HG03159 (cell line): ENCODE measurements around the gene PGBD5.
A peak's percentile ranks its signal among the peaks of the same experiment; 100 is the strongest.
"Not testable (repeated sequence)": the region's sequence is repeated elsewhere in the genome, so short reads cannot be mapped to it uniquely, and the experiment has no call there.

Source experiments
- ATAC-seq: cut with Tn5 transposase; IDR thresholded peaks from one replicate; pipeline ENCODE4 v1.9.1; 2021; ENCODE audit warnings: mild to moderate bottlenecking, moderate library complexity; ENCODE audit not compliant: unreplicated experiment

Gene PGBD5

DNA sequence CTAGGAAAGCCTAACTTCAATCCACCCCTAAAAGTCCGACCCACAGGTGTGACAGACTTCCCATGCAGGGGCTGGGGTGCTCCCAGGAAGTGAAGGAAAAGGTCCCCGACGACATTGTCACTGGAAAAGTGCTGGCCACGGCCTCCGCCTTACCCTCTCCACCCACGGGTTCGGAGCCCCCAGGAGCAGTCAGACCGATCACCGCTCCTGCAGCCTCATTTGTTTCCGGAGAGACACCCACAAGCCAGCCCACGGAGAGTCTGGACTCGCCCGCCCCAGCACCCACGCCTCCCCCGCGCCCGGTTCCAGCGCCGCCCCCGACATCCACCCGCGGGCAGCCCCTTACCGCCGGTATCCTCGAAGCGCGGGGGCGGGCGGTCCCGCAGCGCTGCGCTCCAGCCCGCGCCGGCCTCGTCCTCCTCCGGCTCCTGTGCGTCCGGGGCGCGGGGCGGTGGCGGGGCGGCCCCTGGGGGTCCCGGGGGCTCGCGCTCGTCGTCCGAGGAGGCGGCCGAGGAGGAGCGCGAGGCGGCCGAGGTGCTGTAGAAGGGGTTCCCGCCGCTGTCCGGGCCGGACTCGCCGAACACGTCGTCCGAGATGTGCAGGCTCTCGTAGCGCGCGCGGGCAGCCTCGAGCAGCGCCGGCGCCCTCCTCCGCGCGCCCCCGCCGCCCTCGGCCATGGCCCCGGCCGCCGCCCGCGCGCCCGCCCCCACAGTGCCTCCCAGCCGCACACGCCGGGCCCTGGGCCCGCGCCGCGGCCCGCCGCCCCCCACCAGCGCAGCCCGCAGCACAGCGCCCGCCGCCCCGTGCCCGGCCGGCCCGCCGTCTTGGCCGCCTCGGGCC lies 660 bp downstream of the PGBD5 start:
- ATAC-seq: peak; percentile 9

DNA sequence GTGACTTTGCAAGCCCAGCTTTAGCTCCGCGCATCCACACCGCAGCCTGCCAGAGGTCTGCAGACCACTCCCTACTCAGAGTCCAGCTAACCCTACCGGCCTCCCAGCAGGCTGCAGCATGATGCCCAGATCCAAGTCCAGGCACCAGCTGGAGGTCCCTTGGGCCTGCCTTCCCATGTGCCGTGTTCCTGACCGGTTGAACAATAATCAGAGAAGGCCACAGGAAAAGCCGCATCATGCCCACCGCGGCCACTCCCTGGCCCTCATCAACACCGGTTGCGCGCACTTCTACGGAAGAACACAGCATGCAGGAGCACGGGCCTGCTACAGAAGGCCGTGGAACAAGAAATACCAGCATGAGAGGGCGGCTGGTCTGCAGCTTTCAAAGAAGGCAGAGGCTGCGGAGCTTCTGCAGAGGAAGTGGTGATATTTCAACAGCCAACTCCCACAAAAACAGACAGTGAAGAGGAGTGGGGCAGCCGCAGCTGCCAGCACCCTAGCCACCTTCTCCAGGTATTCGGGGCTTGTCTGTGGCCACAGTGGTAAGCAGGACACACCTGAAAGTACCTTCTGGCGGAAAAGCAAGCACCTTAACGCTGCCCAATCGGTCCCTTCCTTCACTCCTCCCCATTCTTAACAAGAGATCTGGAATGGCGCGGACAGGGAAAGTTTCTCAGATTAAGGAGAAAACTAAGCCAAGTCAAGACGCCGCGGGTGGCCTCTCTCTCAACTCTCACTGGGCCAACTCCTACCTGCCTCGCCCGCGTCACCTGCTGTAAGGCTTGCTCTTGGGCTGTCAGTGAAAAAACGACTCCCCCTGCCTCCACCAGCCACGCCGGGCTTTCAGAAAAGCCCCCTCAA lies 1.5 kb downstream of the PGBD5 start:
- ATAC-seq: no peak

DNA sequence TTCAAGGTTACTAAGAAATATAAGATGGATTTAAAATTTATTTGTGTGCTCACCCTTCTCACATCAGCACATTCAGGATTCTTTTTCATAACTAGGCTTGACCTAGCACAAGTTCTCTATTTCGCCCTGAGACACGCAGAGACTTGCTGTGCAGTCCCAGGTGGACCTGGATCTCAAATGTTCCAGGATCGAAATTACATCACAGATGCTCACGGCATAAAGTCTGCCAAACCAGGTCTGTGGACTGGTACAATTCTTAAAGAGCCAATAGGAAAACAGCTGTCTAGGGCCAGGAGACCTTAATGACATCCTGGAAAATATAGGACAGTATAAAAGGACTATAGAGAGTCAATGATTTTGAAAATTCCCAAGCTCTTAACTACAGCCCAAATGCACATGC lies 2.2 kb downstream of the PGBD5 start:
- no peak for ATAC-seq

DNA sequence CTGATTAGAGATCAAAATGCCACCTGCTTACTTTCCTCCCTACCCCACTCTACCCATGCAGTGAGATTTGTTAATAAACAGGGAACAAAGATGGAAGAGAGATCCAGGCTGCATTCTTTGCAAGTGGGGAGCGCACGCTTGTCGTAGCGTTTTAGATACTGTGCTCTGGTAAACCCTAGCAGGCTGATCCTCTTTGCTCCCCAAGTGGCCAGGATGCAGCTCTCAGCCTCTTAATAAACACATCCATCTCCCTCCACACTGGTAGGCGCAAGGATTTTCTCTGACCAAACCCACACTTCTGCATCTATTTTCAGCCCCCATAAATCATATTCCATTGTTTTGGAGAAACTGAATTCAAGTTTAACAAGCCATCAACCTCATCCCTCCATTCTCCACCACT lies 2.9 kb downstream of the PGBD5 start:
- no peak for ATAC-seq

DNA sequence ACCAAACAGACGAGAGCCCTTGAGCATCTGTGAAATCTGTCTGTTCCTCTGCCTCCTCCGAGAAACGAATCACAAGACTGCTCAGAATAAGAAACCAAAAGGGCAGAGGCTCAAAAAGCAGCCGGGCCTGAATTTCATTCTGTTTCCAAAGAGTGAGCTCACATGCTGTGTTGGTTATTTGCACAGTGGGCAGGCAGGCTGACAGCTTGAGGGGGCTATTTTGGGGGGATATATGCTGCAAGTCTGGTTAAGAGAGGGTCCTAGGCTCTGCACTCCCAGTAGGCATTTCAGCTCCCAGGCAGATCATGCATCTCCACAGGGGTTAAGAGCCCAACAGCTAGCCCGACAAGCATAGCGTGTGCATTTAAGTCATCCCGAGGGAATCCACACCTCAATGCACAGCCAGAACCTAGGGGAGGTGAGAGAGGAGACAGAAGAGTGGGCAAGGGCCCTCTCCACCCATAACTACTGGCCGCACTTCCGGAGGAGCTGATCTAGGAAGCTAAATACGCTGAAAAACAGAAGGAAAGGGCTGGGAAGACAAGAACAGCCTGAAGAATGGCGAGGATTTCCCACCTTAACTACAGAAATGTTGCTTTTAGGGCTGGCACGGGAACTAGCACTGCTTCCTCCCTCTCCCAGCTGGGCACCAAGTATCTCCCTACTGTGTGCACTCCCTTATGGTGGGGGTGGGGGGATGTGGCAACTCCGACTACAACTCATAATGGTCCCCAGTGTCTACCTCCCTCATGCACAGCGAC lies 3.7 kb downstream of the PGBD5 start:
- no peak for ATAC-seq

DNA sequence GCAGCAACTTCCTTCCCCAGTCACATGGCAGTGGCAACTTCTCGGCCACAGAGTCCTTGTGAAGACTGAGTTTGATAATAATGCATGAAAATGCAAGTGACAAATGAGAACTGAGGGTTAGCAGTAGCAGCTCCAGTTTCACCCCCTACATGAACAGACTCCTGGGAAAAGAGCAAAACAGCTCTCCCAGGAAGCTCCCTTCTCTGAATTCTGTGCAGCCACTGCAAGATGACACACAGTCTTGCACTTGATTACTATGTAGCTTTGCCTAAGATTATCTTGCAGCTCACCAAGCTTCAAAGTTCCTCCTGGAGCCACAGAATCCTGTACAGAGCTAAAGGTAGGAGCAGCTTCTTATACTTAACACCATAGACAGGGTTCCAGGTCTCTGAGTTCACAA lies 4.7 kb downstream of the PGBD5 start:
- no peak for ATAC-seq

DNA sequence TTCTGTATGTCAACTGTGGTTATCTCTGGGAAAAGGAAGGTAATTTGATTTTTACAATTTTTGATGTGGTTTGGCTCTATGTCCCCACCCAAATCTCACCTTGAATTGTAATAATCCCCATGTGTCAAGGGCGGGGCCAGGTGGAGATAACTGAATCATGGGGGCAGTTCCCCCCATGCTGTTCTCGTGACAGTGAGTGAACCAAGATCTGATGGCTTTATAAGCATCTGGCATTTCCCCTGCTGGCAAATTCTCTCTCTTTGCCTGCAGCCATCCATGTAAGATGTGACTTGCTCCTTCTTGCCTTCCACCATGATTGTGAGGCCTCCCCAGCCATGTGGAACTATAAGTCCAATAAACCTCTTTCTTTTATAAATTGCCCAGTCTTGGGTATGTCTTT lies 5.8 kb downstream of the PGBD5 start:
- ATAC-seq: not testable (repeated sequence)

DNA sequence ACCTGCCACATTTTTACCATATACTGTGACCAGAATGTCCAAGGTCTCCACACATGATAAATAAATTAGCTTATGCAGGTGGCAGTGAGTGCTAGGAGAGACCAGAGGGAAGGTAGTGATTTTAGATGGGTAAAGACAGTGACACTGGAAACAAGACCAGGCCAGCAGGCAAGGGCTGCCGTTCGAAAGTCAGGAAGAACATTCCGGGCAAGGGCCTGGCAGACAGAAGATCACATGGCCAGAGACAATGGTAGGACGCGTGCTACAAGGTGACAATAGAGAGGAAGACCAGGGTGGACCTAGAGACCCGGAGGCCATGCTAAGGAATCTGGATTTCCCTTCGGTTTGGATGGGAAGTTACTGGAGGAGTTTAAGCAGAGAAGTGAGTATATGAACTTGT lies 9.7 kb downstream of the PGBD5 start:
- no peak for ATAC-seq

DNA sequence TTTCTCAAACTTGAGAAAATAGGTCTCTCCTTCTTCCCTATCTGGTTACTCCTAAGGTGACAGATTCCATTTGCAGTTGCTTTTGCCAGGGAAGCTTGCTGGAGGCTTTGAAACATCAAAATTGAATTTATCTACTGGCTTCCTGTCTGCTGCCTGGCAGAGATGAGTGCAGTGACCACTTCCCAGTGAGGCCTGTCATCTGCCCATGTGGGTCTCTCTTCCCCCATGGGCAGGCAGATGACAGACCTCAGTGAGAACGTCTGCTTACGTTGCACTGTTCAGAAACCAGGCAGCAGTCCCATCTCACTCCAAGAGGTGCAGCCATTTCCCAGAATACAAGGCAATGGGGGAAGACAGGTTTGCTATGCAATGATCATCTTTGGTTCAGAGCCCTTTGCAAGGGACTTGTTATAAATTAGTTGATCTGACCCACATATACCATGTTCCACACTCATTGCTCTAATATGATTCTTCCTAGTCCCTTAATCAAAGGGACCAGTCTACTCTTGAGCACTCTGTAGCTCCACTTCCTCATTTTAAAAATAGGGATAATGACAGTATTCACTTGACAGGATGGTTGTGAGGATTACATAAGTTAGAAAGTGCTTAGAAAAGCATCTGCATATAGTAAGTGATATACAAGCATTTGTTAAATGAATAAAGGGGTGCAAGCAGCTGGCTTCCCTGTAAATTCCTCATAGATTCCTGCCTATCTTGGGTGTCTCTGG lies 10.6 kb downstream of the PGBD5 start:
- no peak for ATAC-seq

DNA sequence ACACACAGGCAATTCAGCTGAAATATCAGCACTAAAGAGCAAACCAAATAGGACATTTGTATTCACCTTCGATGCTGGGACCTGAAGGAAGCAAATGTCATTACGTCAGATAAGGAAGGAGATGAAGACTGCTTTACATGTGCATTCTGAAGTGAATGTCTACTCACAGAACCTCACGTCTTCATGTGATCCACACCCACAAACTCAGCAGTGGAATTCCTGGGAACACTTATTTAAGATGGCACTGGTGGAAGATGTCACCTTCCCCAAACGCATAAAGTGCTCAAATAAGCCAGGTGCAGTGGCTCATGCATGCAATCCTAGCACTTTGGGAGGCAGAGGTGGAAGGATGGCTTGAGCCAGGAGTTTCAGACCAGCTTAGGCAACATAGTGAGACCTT lies 11.4 kb downstream of the PGBD5 start:
- ATAC-seq: no peak

DNA sequence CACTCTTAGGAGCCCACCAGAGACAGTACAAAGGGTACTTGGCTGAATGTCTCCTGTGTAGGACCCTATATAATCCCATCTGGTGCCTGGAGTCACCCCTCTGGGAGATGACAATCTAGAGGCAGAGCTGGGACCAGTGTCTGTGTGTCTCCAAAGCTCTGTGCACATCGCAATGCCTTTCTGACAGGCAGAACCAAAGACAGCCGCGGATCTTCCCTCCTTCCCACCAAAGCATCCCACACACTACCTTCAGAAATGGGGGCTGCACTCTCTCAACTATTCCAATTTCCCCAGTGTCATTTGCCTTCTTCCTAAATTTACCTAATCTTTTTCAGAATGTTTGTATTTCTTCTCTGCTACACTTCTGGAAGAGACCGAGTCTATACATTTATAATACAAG lies 12.0 kb downstream of the PGBD5 start:
- ATAC-seq: no peak

DNA sequence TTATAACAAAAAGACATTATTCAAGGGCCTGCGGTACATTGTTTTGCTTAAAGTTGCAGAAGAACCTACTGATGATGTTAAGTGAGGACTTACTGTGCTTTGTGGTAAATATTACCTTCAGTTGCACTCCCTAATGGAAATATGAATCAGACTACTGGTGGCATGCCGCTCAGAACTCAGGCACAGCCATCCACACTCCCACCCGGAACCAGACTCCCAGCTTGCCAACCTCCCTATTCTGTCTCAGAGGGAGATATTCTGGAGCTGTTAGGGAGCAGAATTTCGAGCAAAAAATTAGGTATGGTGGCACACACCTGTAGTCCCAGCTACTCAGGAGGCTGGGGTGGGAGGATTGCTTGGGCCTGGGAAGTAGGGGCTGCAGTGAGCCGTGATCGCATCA lies 13.1 kb downstream of the PGBD5 start:
- no peak for ATAC-seq

DNA sequence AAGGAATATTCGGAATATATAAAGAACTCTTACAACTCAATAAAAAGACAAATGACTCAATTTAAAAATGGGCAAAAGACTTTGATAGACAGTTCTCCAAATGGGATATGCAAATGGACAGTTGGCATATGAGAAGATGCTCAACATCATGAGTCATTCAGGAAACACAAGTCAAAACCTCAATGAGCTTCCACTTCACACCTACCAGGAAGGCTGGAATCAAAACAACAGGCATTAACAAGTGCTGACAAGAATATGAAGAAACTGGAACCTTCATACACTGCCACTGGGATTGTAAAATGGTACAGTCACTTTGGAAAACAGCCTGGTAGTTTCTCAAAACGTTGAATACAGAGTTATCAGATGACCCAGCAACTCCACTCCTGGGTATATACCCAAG lies 17.2 kb downstream of the PGBD5 start:
- no peak for ATAC-seq

DNA sequence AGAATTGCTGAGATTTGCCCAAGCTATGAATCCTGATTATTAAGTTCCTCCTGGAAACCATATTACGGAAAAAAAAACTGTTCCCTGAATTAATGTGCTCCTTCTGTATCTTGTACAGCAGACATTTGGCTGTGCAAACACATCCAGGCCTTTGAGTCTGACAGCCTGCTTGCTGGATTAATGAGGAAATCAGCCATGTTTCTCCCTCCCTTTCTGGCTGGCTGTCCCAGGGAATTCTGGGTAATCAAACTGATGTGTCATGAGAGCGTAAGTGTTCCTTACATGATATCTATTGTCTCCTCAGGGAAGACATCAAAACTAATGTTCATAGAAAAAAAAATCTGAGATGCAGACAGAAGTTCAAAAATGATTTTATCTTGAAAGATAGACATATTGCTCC lies 18.8 kb downstream of the PGBD5 start:
- no peak for ATAC-seq

DNA sequence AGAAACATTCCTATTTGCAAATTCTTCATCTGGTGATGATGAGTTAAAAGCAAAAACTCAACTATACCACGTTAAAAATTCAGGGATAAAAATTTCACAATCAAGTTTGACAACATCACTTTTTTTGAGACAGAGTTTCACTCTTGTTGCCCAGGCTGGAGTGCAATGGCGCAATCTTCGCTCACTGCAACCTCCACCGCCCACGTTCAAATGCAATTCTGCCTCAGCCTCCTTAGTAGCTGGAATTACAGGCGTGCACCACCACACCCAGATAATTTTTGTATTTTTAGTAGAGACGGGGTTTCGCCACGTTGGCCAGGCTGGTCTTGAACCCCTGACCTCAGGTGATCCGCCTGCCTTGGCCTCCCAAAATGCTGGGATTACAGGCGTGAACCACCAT lies 19.4 kb downstream of the PGBD5 start:
- ATAC-seq: not testable (repeated sequence)

DNA sequence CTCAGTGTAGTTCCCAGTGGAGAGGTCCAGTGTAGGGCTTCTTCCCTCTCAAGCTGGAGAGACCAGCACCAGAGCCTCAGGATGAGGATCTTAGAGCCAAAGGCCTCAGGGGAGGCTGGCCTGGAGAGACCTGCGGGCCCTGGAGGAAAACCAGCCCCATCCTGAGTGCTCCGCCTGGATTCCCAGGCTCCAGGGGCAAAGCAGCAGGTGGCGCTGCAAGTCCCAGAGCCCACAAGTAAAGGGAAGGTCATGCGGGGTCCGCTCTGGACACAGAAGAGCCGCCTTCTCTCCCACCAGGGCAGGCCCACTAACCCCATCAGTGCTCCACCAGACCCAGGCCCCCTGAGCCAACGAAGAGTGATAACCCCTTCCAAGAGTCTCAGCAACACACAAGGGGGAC lies 22.7 kb downstream of the PGBD5 start:
- no peak for ATAC-seq

DNA sequence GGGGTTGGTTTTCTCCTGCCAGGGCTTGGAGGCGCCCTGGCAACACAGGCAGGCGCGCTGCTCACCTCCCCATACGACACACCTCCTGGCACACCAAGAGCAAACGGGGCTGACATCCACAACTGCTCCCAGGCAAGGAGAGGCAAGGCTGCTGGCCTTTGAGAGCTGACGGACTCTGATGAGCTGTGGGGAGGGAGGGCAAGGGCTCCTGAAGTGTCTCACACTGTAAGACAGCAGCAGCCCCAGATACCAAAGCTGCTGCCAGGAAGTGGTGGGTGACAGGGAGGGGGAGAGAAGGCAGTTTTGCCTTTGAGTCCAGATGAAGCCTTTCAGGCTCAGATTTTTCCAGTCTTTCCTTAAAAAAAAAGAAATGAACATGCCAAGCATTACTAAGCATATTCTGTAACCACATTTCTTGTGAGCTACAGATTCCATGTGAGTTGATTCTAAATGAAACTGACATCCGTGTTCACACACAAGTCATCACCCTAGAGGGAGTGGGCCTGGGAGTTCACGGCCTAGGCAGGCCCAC lies 24.3 kb downstream of the PGBD5 start:
- no peak for ATAC-seq

DNA sequence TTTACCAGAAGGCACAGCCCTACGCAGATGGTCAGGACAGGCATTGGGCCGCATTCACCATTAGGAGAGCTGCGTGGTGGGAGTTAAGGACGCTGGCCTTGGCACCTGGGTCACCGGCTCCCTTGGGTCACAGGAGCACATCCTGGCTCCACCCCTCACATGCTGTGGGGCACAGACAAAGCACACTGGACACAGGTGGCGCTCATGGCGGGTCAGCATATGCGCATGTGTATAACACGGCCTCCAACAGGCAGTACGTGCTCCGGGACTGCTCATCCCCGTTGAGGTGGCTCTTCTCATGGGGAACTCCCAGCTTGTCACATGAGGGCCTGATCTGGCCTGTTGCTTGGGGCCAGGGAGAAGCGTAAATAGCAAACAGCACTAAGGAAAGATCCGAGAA lies 25.0 kb downstream of the PGBD5 start:
- no peak for ATAC-seq

DNA sequence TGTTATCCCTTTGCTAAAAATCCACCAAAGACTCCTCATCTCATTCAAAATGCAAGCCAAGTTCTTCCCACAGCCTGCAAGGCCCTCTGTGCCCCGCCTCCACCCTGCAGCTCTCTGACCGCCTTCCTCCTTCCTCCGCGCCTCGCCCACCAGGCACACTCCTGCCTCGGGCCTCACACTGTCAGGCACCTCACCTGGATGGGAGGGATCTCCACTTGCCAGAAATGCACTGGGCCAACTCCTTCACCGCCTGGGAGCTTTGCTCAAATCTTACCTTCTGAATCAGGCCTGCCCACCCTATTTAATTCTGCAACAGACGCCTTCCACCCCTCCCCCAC lies 26.2 kb downstream of the PGBD5 start:
- ATAC-seq: no peak

DNA sequence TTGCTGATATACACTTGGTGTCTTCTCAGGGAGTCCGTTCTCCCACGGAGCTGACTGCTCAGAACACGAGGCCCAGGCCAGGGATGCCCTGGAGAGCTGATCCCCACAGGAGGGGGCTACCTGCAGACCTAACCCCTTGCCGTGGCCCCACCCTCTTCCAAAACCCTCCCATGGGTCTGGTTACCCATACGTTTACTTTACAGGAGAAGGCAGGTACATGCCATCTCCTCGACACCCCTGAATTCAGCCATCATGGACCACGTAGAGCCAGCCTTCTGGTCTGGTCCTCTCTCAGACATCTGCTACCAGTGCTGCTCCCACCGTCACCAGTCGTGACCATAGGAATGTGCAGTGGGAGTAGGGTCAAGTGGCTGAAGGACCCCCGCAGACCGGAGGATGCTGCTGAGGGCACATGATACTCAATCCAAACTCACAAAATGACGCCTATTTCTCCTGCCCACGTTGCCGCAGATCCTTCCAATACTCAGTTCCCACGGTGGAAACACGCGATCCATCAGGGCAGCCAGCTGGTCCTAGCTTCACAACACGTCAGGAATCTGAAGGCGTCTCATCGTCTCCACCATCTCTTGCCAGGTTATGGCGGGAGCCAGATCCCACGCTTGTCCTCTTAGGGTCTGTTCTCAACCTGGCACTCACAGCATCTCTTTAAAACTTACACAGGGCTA lies 26.7 kb downstream of the PGBD5 start:
- no peak for ATAC-seq
